K562 (cell line): ENCODE results near the gene GGA3. TPM values are rescaled to one million over a fixed set of nuclear protein-coding genes. Genes with fewer than 3 reads are reported as not detected.
A peak's percentile ranks its signal among the peaks of the same experiment; 100 is the strongest.

Experiments used
- CCAR2 ChIP-seq: fragments of 200-400 bp; formaldehyde crosslinking; IDR thresholded peaks from 2 replicates; pipeline ENCODE4 v1.6.1; 2017; ENCODE audit warnings: mild to moderate bottlenecking, low read depth, low read length
- HDAC1 ChIP-seq, 2 experiments: fragments of 450-650 bp; IDR thresholded peaks; 2 replicates each; pipeline ENCODE4 v1.6.1; 2016 to 2017; ENCODE audit warnings: inconsistent platforms in 1 of 2, mild to moderate bottlenecking in 1 of 2, moderate library complexity in 1 of 2
- HNRNPK ChIP-seq: fragments of 200-400 bp; formaldehyde crosslinking; IDR thresholded peaks from one replicate; pipeline ENCODE4 v1.6.1; 2018; ENCODE audit warnings: mild to moderate bottlenecking, low read depth, low read length; ENCODE audit not compliant: poor library complexity, severe bottlenecking
- RNF2 ChIP-seq: sonication (generic); IDR thresholded peaks from 2 replicates; pipeline ENCODE4 v1.6.1; 2016
- SMAD4 ChIP-seq: fragments of 250-450 bp; sonication (Bioruptor Pico); conservative IDR thresholded peaks from 2 replicates; pipeline ENCODE4 v1.8.0; 2021; ENCODE audit warnings: inconsistent platforms, mild to moderate bottlenecking, moderate library complexity
- TEAD2 ChIP-seq: fragments of 450-650 bp; IDR thresholded peaks from 2 replicates; pipeline ENCODE4 v1.6.1; 2016; ENCODE audit warnings: missing genetic modification characterization, control low read depth, missing compliant biosample characterization
- TGIF2 ChIP-seq: sonication (generic); formaldehyde crosslinking; IDR thresholded peaks from 2 replicates; pipeline ENCODE4 v1.8.1; 2022; ENCODE audit warnings: mild to moderate bottlenecking, missing genetic modification reagents, moderate library complexity
- TOE1 ChIP-seq, 2 experiments: fragments of 450-650 bp in 1 of 2; sonication (generic) in 1 of 2; formaldehyde crosslinking in 1 of 2; IDR thresholded peaks; 2 replicates each; pipeline versions ENCODE4 v1.7.1 to v1.8.0; 2016 to 2022; ENCODE audit warnings: borderline replicate concordance in 2 of 2, mild to moderate bottlenecking in 2 of 2, antibody characterized with exemption in 1 of 2, inconsistent platforms in 1 of 2, low read depth in 1 of 2, missing genetic modification reagents in 1 of 2, moderate library complexity in 1 of 2
- U2AF1 ChIP-seq: fragments of 200-400 bp; formaldehyde crosslinking; optimal IDR thresholded peaks from 2 replicates; pipeline ENCODE3; 2017; ENCODE audit warnings: mild to moderate bottlenecking, low read depth, low read length, moderate library complexity
- ZBTB7A ChIP-seq: IDR thresholded peaks from 2 replicates; pipeline ENCODE4 v1.6.1; 2011; ENCODE audit warnings: low read depth, mild to moderate bottlenecking, low read length, moderate library complexity, borderline replicate concordance; ENCODE audit not compliant: control insufficient read depth
- ZNF696 ChIP-seq: fragments of 250-450 bp; sonication (Bioruptor Pico); conservative IDR thresholded peaks from 2 replicates; pipeline ENCODE4 v1.4.0; 2020; ENCODE audit warnings: mild to moderate bottlenecking, moderate library complexity
- ZNF766 ChIP-seq: fragments of 200-800 bp; sonication (Bioruptor generic); conservative IDR thresholded peaks from 2 replicates; pipeline ENCODE4 v1.6.1; 2016; ENCODE audit warnings: missing genetic modification characterization, missing compliant biosample characterization
- ZNF79 ChIP-seq: fragments of 250-450 bp; sonication (Bioruptor Pico); IDR thresholded peaks from 2 replicates; pipeline ENCODE4 v1.4.0; 2020; ENCODE audit warnings: low read depth, mild to moderate bottlenecking, moderate library complexity
- polyA plus RNA-seq, 8 experiments: library from polyadenylated mRNA; depleted of rRNA in 4 of 8; stranded (reverse) in 5 of 8; unstranded in 3 of 8; fragments of >200 nt; fragmentation: Nextera tagmentation in 2 of 8; fragmentation: Illumina TruSeq in 1 of 8; extraction: Ambion mirVana in 2 of 8; extraction: Trizol in 1 of 8; gene quantifications; 2 replicates each; pipeline versions ENCODE4 v1.2.1 to v1.2.3, GENCODE V29; 2011 to 2014; ENCODE audit warnings: inconsistent platforms in 1 of 8, missing spikeins in 1 of 8
- total RNA-seq, 7 experiments: library from RNA; depleted of rRNA in 6 of 7; stranded (reverse); fragments of >200 nt in 6 of 7; fragmentation: Illumina TruSeq in 2 of 7; extraction: Trizol in 2 of 7; gene quantifications; 2 replicates each; pipeline versions ENCODE4 v1.2.1 to v1.2.3, GENCODE V29; 2011 to 2021; ENCODE audit warnings: low replicate concordance in 1 of 7
- TF ChIP-seq, protein P1 (sequence below): fragments of 250-450 bp; sonication (Bioruptor Pico); IDR thresholded peaks from 2 replicates; pipeline ENCODE4 v1.8.0; 2022; ENCODE audit warnings: inconsistent platforms
- TF ChIP-seq, protein P2 (sequence below): fragments of 450-650 bp; IDR thresholded peaks from 2 replicates; pipeline ENCODE4 v1.6.1; 2016; ENCODE audit warnings: low read depth
- TF ChIP-seq, protein P3 (sequence below): IDR thresholded peaks from 3 replicates; pipeline ENCODE4 v1.6.1; 2011; ENCODE audit warnings: borderline replicate concordance, mild to moderate bottlenecking; ENCODE audit not compliant: insufficient read length, insufficient read depth

Gene GGA3
- total and polyA plus RNA-seq, 9 of the 15 experiments (the other 6 are each of a cell fraction or from before 2014, with no cell fraction given) = 5.7 to 64.9 (median 25.4) TPM

DNA sequence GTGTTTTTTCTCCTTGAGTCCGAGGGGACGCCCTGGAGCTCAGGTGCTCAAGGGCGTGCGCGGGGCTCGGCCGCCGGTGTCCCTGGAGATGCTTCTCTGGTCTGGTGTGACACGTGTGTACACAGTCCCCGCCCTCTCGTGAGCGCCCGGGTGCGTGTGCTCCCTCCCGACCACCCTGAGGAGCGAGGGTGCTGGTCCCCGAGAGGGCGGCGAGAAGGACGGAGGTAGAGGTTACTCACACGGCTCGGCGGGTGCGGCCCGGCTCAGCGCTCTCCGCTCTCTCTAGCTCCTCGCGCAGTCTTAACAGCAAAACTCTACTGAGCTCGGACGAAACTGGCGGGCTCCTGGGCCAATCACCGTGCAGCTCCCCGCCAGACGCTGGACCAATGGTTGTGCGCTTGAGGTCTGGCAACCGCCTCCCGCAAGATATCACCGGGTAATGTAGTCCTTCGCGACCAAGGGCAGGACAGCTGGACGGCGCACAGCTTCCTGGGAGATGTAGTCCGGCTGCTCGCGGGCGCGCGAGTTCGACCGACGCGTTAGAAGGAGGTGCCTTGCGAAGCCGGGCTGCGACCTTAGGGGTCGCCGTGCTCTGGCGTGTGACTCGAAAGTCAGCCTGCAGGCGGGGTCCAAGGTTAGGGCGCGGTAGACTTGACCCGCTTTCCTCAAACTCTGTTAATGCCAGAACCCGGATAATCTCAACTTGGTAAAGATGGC, 27.9 kb upstream of the GGA3 start, which contains the start of gene SLC25A19 (continued):
- TF ChIP-seq CCAR2 (no peak), TEAD2 (tag) (no peak), ZNF696 (no peak), ZNF766 (CRISPR knock-in tag) (0 out of 2 replicates have a peak, but pooled peaks have one; percentile 31), SMAD4 (CRISPR knock-in tag) (no peak; the same call in 1 of the 2 replicates), RNF2 (peak; percentile 74; the same call in 1 of the 2 replicates), ZNF79 (CRISPR knock-in tag) (no peak), HNRNPK (no peak), ZBTB7A (peak; percentile 94), TOE1 (IDR thresholded peaks at IDR 0.05; ENCODE audit: borderline replicate concordance) (no peak), TOE1 (CRISPR knock-in tag; IDR thresholded peaks at IDR 0.05; ENCODE audit: borderline replicate concordance, low read depth) (no peak), HDAC1 (IDR thresholded peaks at IDR 0.05) (peak in 1 of 2 experiments; percentile 94; a peak in 2 of 4 replicates), U2AF1 (no peak), TGIF2 (CRISPR knock-in tag) (no peak)
- TF ChIP-seq, protein P1, sequence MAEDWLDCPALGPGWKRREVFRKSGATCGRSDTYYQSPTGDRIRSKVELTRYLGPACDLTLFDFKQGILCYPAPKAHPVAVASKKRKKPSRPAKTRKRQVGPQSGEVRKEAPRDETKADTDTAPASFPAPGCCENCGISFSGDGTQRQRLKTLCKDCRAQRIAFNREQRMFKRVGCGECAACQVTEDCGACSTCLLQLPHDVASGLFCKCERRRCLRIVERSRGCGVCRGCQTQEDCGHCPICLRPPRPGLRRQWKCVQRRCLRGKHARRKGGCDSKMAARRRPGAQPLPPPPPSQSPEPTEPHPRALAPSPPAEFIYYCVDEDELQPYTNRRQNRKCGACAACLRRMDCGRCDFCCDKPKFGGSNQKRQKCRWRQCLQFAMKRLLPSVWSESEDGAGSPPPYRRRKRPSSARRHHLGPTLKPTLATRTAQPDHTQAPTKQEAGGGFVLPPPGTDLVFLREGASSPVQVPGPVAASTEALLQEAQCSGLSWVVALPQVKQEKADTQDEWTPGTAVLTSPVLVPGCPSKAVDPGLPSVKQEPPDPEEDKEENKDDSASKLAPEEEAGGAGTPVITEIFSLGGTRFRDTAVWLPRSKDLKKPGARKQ = no peak
- TF ChIP-seq, protein P2, sequence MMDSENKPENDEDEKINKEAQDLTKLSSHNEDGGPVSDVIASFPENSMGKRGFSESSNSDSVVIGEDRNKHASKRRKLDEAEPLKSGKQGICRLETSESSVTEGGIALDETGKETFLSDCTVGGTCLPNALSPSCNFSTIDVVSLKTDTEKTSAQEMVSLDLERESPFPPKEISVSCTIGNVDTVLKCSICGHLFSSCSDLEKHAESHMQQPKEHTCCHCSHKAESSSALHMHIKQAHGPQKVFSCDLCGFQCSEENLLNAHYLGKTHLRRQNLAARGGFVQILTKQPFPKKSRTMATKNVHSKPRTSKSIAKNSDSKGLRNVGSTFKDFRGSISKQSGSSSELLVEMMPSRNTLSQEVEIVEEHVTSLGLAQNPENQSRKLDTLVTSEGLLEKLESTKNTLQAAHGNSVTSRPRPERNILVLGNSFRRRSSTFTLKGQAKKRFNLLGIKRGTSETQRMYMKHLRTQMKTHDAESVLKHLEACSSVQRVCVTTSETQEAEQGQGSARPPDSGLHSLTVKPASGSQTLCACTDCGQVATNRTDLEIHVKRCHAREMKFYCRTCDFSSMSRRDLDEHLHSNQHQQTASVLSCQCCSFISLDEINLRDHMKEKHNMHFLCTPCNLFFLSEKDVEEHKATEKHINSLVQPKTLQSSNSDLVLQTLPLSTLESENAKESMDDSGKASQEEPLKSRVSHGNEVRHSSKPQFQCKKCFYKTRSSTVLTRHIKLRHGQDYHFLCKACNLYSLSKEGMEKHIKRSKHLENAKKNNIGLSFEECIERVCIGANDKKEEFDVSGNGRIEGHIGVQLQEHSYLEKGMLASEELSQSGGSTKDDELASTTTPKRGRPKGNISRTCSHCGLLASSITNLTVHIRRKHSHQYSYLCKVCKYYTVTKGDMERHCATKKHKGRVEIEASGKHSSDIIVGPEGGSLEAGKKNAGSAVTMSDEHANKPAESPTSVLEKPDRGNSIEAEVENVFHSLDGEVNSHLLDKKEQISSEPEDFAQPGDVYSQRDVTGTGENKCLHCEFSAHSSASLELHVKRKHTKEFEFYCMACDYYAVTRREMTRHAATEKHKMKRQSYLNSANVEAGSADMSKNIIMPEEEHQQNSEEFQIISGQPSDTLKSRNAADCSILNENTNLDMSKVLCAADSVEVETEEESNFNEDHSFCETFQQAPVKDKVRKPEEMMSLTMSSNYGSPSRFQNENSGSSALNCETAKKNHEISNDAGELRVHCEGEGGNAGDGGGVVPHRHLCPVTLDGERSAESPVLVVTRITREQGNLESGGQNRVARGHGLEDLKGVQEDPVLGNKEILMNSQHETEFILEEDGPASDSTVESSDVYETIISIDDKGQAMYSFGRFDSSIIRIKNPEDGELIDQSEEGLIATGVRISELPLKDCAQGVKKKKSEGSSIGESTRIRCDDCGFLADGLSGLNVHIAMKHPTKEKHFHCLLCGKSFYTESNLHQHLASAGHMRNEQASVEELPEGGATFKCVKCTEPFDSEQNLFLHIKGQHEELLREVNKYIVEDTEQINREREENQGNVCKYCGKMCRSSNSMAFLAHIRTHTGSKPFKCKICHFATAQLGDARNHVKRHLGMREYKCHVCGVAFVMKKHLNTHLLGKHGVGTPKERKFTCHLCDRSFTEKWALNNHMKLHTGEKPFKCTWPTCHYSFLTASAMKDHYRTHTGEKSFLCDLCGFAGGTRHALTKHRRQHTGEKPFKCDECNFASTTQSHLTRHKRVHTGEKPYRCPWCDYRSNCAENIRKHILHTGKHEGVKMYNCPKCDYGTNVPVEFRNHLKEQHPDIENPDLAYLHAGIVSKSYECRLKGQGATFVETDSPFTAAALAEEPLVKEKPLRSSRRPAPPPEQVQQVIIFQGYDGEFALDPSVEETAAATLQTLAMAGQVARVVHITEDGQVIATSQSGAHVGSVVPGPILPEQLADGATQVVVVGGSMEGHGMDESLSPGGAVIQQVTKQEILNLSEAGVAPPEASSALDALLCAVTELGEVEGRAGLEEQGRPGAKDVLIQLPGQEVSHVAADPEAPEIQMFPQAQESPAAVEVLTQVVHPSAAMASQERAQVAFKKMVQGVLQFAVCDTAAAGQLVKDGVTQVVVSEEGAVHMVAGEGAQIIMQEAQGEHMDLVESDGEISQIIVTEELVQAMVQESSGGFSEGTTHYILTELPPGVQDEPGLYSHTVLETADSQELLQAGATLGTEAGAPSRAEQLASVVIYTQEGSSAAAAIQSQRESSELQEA = no peak
- TF ChIP-seq, protein P3, sequence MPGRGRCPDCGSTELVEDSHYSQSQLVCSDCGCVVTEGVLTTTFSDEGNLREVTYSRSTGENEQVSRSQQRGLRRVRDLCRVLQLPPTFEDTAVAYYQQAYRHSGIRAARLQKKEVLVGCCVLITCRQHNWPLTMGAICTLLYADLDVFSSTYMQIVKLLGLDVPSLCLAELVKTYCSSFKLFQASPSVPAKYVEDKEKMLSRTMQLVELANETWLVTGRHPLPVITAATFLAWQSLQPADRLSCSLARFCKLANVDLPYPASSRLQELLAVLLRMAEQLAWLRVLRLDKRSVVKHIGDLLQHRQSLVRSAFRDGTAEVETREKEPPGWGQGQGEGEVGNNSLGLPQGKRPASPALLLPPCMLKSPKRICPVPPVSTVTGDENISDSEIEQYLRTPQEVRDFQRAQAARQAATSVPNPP = no peak
